Measurements from ENCODE around the gene ITIH5.

The ITIH5 gene

GRCh38 chr10:7544203-7544602 lies 122.6 kb downstream of the ITIH5 start:
- DNase-seq = no peak

- DNase-seq = no peak
Measured at GRCh38 chr10:7542189-7542914, 124.4 kb downstream of the ITIH5 start.

- peak; percentile 53 for DNase-seq
Measured at GRCh38 chr10:7541137-7542087, 125.4 kb downstream of the ITIH5 start.

- DNase-seq = no peak
Measured at GRCh38 chr10:7538970-7539654, 127.7 kb downstream of the ITIH5 start.

GRCh38 chr10:7537126-7537525 lies 129.6 kb downstream of the ITIH5 start:
- no peak for DNase-seq

DNA sequence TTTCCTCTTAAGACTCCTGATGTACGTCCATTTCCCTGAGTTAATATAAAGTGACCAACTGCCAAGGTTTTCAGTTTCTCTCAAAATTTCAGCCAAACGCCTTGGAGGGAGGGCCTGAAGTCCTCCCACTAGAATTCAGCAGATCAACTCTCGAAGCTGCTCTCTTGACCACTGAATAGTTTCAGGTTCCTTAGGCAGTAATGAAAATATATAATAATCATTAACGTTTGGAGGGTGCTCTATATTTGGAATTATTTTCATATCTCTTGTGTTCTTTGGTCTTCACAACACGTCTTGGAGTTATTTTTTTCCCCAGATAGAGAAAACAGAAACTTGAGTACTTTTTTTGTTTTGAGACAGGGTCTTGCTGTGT lies 132.3 kb downstream of the ITIH5 start:
- DNase-seq = no peak

DNA sequence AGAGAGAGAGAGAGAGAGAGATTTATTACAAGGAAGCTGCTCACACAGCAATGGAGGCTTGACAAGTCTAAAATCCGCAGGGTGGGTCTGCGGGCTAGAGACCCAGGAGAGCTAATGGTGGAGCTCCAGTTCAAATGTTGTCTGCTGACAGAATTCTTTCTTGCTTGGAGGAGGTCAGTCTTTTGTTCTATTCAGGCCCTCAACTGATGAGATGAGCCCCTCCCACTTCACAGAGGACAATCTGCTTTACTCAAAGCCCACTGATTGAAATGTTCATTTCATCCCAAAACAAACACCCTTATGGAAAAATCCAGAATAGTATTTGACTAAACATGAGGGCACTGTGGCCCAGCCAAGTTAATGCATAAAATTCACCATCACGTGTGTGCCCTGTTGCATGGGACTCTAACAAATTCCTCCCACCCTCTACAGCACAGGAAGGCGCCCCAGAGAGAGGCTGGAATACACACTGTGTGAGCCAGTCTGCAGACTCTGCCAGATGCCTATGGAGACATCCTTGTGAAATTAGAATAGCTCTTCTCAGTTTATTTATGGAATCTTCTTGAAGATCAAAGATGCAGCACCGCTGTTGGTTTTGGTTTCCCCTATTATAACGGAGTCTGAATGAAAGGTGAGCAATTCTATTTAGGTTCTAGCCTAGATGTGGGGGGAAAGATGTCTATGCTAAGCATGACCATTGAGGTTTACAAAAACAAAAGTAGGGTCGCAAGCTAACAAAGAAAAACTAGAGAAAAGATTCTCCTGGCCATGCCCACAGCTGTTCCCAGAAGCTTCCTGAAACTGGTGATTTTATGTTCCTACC lies 132.9 kb downstream of the ITIH5 start:
- no peak for DNase-seq

- DNase-seq = no peak
Measured at GRCh38 chr10:7532723-7533498, 133.9 kb downstream of the ITIH5 start.

GRCh38 chr10:7529638-7530037 lies 137.1 kb downstream of the ITIH5 start:
- peak; percentile 11 for DNase-seq

DNA sequence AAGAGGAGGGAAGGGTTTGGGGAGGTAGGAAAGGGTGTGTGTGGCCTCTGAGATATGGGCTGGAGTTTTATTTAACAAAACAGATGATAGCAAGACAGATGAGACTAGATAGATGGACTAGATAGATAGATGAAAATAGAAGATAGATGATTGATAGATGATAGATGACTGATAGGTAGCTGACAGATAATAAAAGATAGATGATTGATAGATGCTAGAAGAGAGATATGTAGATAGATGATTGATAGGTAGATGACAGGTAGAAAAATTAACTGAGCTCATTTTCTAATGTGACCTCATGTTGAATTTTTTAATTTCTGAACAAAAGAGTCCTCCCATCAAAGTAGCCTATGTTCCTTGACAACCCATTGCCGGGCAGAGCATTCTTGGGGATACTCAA lies 139.3 kb downstream of the ITIH5 start:
- DNase-seq = no peak

- DNase-seq = no peak
Measured at GRCh38 chr10:7526017-7526400, 140.8 kb downstream of the ITIH5 start.

- peak; percentile 60 for DNase-seq
Measured at GRCh38 chr10:7525314-7526016, 141.3 kb downstream of the ITIH5 start.

GRCh38 chr10:7523656-7524055 lies 143.1 kb downstream of the ITIH5 start:
- DNase-seq = no peak

- DNase-seq = no peak
Measured at GRCh38 chr10:7520507-7521485, 146.0 kb downstream of the ITIH5 start.

- no peak for DNase-seq
Measured at GRCh38 chr10:7519351-7519750, 147.4 kb downstream of the ITIH5 start.

- no peak for DNase-seq
Measured at GRCh38 chr10:7518693-7519092, 148.1 kb downstream of the ITIH5 start.

- no peak for DNase-seq
Measured at GRCh38 chr10:7515439-7515838, 151.3 kb downstream of the ITIH5 start.

DNA sequence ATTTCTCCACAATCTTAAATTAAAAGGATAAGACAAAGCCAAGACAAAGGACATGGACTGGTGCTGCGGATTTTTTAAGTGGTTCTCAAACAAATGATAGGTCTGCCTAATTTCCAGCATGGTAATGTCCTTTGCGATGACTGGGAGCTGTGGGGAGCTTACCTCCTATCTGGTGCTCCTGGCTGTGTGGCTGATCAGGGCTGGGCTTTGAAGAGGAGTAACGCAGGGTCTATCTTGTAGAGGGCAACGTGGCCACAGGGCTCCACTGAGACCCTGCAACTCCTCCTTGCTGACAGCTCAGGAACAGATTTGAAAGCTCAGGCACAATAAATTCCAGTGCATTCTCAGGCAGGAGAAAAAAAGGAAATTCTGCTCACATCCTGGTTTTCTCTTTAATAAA lies 152.8 kb downstream of the ITIH5 start:
- no peak for DNase-seq

- no peak for DNase-seq
Measured at GRCh38 chr10:7513455-7513854, 153.3 kb downstream of the ITIH5 start.

- no peak for DNase-seq
Measured at GRCh38 chr10:7512487-7512886, 154.3 kb downstream of the ITIH5 start.
